ENCODE results near the gene CCDC80.
"Not testable (repeated sequence)": the region's sequence is repeated elsewhere in the genome, so short reads cannot be mapped to it uniquely, and the experiment has no call there.

Gene CCDC80

GRCh38 chr3:112640930-112641801, at the start of gene CCDC80:
TSS of gene CCDC80 (minus strand) at chr3:112641143. CDS start at chr3:112639905, 1,238 bp downstream.
- H3K4me3 ChIP-seq (ENCODE audit: low read depth, low read length), result no peak within 1 kb of the TSS

GRCh38 chr3:112689989-112690388, 49.0 kb upstream of the CCDC80 start:
- H3K4me3 ChIP-seq (ENCODE audit: low read depth, low read length), result no peak overlapping the region

GRCh38 chr3:112689385-112689784, 48.4 kb upstream of the CCDC80 start:
- no peak overlapping the region for H3K4me3 ChIP-seq (ENCODE audit: low read depth, low read length)

- H3K4me3 ChIP-seq (ENCODE audit: low read depth, low read length), result no peak overlapping the region
Measured at GRCh38 chr3:112688819-112689218, 47.9 kb upstream of the CCDC80 start.

- H3K4me3 ChIP-seq (ENCODE audit: low read depth, low read length), result no peak overlapping the region
Measured at GRCh38 chr3:112688085-112688769, 47.3 kb upstream of the CCDC80 start.

GRCh38 chr3:112687616-112688015, 46.7 kb upstream of the CCDC80 start:
- no peak overlapping the region for H3K4me3 ChIP-seq (ENCODE audit: low read depth, low read length)

GRCh38 chr3:112687211-112687610, 46.3 kb upstream of the CCDC80 start:
- H3K4me3 ChIP-seq (ENCODE audit: low read depth, low read length), result no peak overlapping the region

GRCh38 chr3:112685956-112686799, 45.2 kb upstream of the CCDC80 start:
- H3K4me3 ChIP-seq (ENCODE audit: low read depth, low read length), result no peak overlapping the region

GRCh38 chr3:112685420-112685819, 44.5 kb upstream of the CCDC80 start:
- H3K4me3 ChIP-seq (ENCODE audit: low read depth, low read length), result no peak overlapping the region

- H3K4me3 ChIP-seq (ENCODE audit: low read depth, low read length), result no peak overlapping the region
Measured at GRCh38 chr3:112682361-112682760, 41.4 kb upstream of the CCDC80 start.

- no peak overlapping the region for H3K4me3 ChIP-seq (ENCODE audit: low read depth, low read length)
Measured at GRCh38 chr3:112681822-112682325, 40.9 kb upstream of the CCDC80 start.

GRCh38 chr3:112676659-112677234, 35.8 kb upstream of the CCDC80 start:
- no peak overlapping the region for H3K4me3 ChIP-seq (ENCODE audit: low read depth, low read length)

- H3K4me3 ChIP-seq (ENCODE audit: low read depth, low read length), result no peak overlapping the region
Measured at GRCh38 chr3:112675943-112676535, 35.1 kb upstream of the CCDC80 start.

GRCh38 chr3:112675349-112675748, 34.4 kb upstream of the CCDC80 start:
- no peak overlapping the region for H3K4me3 ChIP-seq (ENCODE audit: low read depth, low read length)

- H3K4me3 ChIP-seq (ENCODE audit: low read depth, low read length), result no peak overlapping the region
Measured at GRCh38 chr3:112672716-112673541, 32.0 kb upstream of the CCDC80 start.

- no peak overlapping the region for H3K4me3 ChIP-seq (ENCODE audit: low read depth, low read length)
Measured at GRCh38 chr3:112671930-112672715, 31.2 kb upstream of the CCDC80 start.

GRCh38 chr3:112670824-112671223, 29.9 kb upstream of the CCDC80 start:
- no peak overlapping the region for H3K4me3 ChIP-seq (ENCODE audit: low read depth, low read length)

- H3K4me3 ChIP-seq (ENCODE audit: low read depth, low read length), result no peak overlapping the region
Measured at GRCh38 chr3:112667599-112667998, 26.7 kb upstream of the CCDC80 start.

GRCh38 chr3:112665009-112665408, 24.1 kb upstream of the CCDC80 start:
- H3K4me3 ChIP-seq (ENCODE audit: low read depth, low read length), result not testable (repeated sequence)

Data from iPS-11a (cell line).